Esophagus muscularis mucosa (tissue), 4 donors: ENCODE data around the gene PTPA. TPM values are rescaled to one million over a fixed set of nuclear protein-coding genes. Genes with fewer than 3 reads are reported as not detected.

Experiments used
- DNase-seq: peaks from one replicate; pipeline ENCODE4 v3.0.0-alpha.2; 2017; ENCODE audit errors: extremely low spot score
- H3K27ac ChIP-seq, 4 donors: fragments of 200-600 bp; sonication (generic); replicated peaks in 1 of 4; 1 replicate in 3 of 4; 2 replicates in 1 of 4; pipeline ENCODE4 v1.5.1; 2016 to 2019; ENCODE audit warnings: mild to moderate bottlenecking in 1 of 4
- H3K27me3 ChIP-seq, 4 donors: fragments of 200-600 bp; sonication (generic); one replicate each; pipeline versions ENCODE4 v1.5.1 to v1.6.0; 2016 to 2019
- H3K36me3 ChIP-seq, 4 donors: fragments of 200-600 bp; sonication (generic); one replicate each; pipeline ENCODE4 v1.5.1; 2016 to 2019
- H3K4me1 ChIP-seq, 4 donors: fragments of 200-600 bp; sonication (generic); one replicate each; pipeline ENCODE4 v1.5.1; 2016 to 2019
- H3K4me3 ChIP-seq, 4 donors: fragments of 200-600 bp; sonication (generic); 1 replicate in 2 of 4; 2 replicates in 2 of 4; pipeline ENCODE4 v1.5.1; 2016 to 2019; ENCODE audit warnings: mild to moderate bottlenecking in 4 of 4, moderate library complexity in 1 of 4
- H3K9me3 ChIP-seq, 4 donors: fragments of 200-600 bp; sonication (generic); 1 replicate in 3 of 4; 2 replicates in 1 of 4; pipeline ENCODE4 v1.5.1; 2016 to 2019
- EP300 ChIP-seq: sonication (generic); formaldehyde crosslinking; IDR thresholded peaks from one replicate; pipeline ENCODE4 v1.6.1; 2017; ENCODE audit warnings: antibody characterized with exemption
- POLR2A ChIP-seq: fragments of 450-650 bp; IDR thresholded peaks from one replicate; pipeline ENCODE4 v1.6.1; 2017; ENCODE audit warnings: antibody characterized with exemption, moderate library complexity, mild to moderate bottlenecking, low read depth
- POLR2AphosphoS5 ChIP-seq, 2 donors: sonication (generic); formaldehyde crosslinking; IDR thresholded peaks; one replicate each; pipeline ENCODE4 v1.6.1; 2017; ENCODE audit warnings: antibody characterized with exemption in 2 of 2
- WGBS: methylation state at CpG from one replicate; pipeline ENCODE4 v1.1.5; 2018; 5-methylcytosine and 5-hydroxymethylcytosine counted together
- intact Hi-C: fragments of 100-400 bp; cut with DNase I; formaldehyde crosslinking; loops from one replicate; pipeline ENCODE4 v1.15.1; 2023
- total RNA-seq, 4 donors: library from RNA; depleted of rRNA; stranded (reverse); fragments of >200 nt; gene quantifications; one replicate each; pipeline versions ENCODE4 v1.1.0 to v1.2.1, GENCODE V29; 2016
- TF ChIP-seq, protein P1 (sequence below), 3 experiments: fragments of 200-600 bp in 2 of 3; fragments of 450-650 bp in 1 of 3; sonication (generic) in 2 of 3; IDR thresholded peaks; one replicate each; pipeline ENCODE4 v1.5.1; 2017 to 2019; ENCODE audit warnings: antibody characterized with exemption in 3 of 3, mild to moderate bottlenecking in 2 of 3, moderate library complexity in 1 of 3

The PTPA gene
- 10 to 100 TPM; 57.7 to 91.9 (median 77.4) TPM for total RNA-seq

GRCh38 chr9:129110740-129111527, at the start of gene PTPA, which contains the start of gene CRAT:
PTPA (plus strand) TSS chr9:129111415; CDS start chr9:129111601, 186 bp downstream.
CRAT (minus strand) TSS chr9:129110793; CDS start chr9:129110509, 284 bp downstream.
- H3K27ac ChIP-seq, result peak within 1 kb of the TSS; percentile 88 to 95 (median 94)
- no peaks in the 10 kb centered on the region for H3K27me3 ChIP-seq
- H3K4me1 ChIP-seq, result peaks cover 33 to 67% (median 60%) of the 10 kb centered on the region in 4 donors
- DNase-seq, result peak; percentile 99
- H3K36me3 ChIP-seq, result peaks cover 12 to 26% (median 20%) of the 10 kb centered on the region in 4 donors
- WGBS, result 0% methylated on average over 5 of the region's 77 CpGs
- TF ChIP-seq, protein P1, sequence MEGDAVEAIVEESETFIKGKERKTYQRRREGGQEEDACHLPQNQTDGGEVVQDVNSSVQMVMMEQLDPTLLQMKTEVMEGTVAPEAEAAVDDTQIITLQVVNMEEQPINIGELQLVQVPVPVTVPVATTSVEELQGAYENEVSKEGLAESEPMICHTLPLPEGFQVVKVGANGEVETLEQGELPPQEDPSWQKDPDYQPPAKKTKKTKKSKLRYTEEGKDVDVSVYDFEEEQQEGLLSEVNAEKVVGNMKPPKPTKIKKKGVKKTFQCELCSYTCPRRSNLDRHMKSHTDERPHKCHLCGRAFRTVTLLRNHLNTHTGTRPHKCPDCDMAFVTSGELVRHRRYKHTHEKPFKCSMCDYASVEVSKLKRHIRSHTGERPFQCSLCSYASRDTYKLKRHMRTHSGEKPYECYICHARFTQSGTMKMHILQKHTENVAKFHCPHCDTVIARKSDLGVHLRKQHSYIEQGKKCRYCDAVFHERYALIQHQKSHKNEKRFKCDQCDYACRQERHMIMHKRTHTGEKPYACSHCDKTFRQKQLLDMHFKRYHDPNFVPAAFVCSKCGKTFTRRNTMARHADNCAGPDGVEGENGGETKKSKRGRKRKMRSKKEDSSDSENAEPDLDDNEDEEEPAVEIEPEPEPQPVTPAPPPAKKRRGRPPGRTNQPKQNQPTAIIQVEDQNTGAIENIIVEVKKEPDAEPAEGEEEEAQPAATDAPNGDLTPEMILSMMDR (IDR thresholded peaks at IDR 0.05), result no peak
- TF ChIP-seq POLR2AphosphoS5 (IDR thresholded peaks at IDR 0.05), result peak; percentile 93 to 99
- TF ChIP-seq POLR2A, result peak; percentile 85
- no peak for TF ChIP-seq EP300
- H3K9me3 ChIP-seq, result no peaks in the 10 kb centered on the region
- peak within 1 kb of the TSS; percentile 74 to 94 (median 87) for H3K4me3 ChIP-seq
- intact Hi-C loops, result no loop called here

DNA sequence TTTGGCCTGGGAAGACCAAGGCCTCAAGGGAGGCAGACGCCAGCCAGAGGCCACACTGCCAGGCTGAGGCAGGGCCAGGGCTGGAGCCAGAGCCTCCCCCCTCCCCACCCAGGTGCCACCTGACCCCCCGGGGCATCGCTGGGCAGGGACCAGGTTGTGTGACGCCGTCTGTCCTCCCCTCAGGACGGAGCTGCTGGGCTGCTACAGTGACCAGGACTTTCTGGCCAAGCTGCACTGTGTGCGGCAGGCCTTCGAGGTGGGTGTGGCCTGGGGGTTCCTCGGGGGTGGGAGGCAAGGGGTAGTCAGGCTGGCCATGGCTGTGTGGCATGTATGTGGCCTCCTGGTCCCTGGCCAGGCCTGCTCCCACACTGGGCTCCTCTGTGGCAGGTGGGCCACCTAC, 48.2 kb upstream of the PTPA start:
- 100% methylated on average over 1 of the region's 9 CpGs for WGBS
- intact Hi-C loops, result no loop called here
- TF ChIP-seq EP300 (no peak), POLR2A (no peak), POLR2AphosphoS5 (IDR thresholded peaks at IDR 0.05) (no peak)
- TF ChIP-seq, protein P1 (IDR thresholded peaks at IDR 0.05), result no peak
- Histone ChIP-seq H3K27ac (no peak overlapping the region), H3K4me3 (no peak overlapping the region), H3K36me3 (peaks cover 56 to 93% (median 88%) of the 10 kb centered on the region in 4 donors), H3K9me3 (no peaks in the 10 kb centered on the region), H3K27me3 (no peaks in the 10 kb centered on the region), H3K4me1 (no peaks in the 10 kb centered on the region)
- no peak for DNase-seq

GRCh38 chr9:129064499-129064908, 46.7 kb upstream of the PTPA start:
- H3K27ac ChIP-seq, result no peak overlapping the region
- DNase-seq, result no peak
- no peak for TF ChIP-seq EP300
- TF ChIP-seq, protein P1 (IDR thresholded peaks at IDR 0.05), result no peak
- H3K4me1 ChIP-seq, result peaks cover 0 to 8% (median 0%) of the 10 kb centered on the region in 4 donors
- peaks cover 50 to 94% (median 92%) of the 10 kb centered on the region in 4 donors for H3K36me3 ChIP-seq
- H3K9me3 ChIP-seq, result no peaks in the 10 kb centered on the region
- intact Hi-C loops, result no loop called here
- H3K4me3 ChIP-seq, result no peak overlapping the region
- H3K27me3 ChIP-seq, result no peaks in the 10 kb centered on the region
- WGBS, result 93% methylated on average over 8 of the region's 8 CpGs

GRCh38 chr9:129068110-129068509, 43.1 kb upstream of the PTPA start:
- WGBS, result 88% methylated on average over 17 of the region's 19 CpGs
- peaks cover 0 to 12% (median 0%) of the 10 kb centered on the region in 4 donors for H3K4me1 ChIP-seq

More at GRCh38 chr9:129068110-129068509, 43.1 kb upstream of the PTPA start:
- Histone ChIP-seq H3K36me3 (peaks cover 29 to 78% (median 75%) of the 10 kb centered on the region in 4 donors), H3K27me3 (no peaks in the 10 kb centered on the region), H3K27ac (no peak overlapping the region), H3K4me3 (no peak overlapping the region), H3K9me3 (no peaks in the 10 kb centered on the region)
- DNase-seq, result no peak
- TF ChIP-seq EP300 (no peak), POLR2A (no peak), POLR2AphosphoS5 (IDR thresholded peaks at IDR 0.05) (no peak)
- TF ChIP-seq, protein P1 (IDR thresholded peaks at IDR 0.05), result no peak
- intact Hi-C loops, result no loop called here
